HL-60/S4 (cell line): ENCODE data around the gene MAB21L3.

Experiments
- in situ Hi-C: fragments of 300-500 bp; cut with MboI; formaldehyde crosslinking; loops from 2 replicates; pipeline ENCODE4 v1.14.3; 2022; ENCODE audit warnings: low sequenced_read_pairs

Gene MAB21L3

DNA sequence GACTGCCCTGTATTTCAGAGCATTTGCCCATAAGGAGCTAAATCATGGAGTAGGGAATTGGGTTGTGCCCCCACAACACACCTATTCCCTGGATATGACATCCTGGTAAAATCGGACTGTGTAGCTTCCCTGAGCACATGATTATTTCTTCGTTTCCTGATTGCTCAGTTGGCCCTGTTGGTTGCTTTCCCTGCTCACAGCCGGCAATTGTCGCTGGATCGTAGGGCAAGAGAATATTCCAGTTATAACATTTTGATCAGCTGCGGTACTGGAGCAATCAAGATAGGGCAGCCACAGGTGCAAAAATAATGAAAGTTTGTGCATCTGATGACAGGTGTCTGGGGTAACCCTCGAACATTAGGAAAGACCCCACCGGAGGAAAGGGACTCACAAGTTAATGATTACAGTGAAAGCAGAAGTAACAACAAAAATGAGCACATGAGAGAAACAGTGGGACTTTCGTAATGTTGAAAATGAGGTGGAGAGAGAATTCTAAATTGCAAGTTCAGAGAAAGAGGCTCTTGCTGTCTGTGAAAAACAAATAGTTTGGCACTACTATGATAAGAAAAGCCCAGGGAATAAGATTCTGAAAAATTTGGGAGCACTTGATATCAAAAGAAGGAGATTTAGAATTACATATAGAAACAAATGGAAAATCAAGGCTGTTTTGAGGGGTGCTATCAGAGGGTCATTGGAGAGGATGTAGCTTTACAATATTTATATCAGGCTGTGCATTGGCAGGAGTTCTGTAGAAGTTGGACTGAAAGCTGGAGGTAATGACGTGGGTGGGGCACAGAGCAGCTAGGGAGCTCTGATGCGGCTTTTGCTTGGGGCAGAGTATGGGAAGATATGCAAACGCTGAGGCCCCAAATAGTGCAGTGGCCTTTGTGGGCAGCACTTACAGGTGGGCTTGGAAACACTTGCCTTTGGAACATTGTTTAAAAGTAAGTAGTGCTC, at the start of gene MAB21L3:
Gene MAB21L3, plus strand, starts transcription at position 833 of the 957 bp plus-strand sequence. CDS start 1,217 bp downstream, outside the sequence.
- in situ Hi-C loops = no loop called here

DNA sequence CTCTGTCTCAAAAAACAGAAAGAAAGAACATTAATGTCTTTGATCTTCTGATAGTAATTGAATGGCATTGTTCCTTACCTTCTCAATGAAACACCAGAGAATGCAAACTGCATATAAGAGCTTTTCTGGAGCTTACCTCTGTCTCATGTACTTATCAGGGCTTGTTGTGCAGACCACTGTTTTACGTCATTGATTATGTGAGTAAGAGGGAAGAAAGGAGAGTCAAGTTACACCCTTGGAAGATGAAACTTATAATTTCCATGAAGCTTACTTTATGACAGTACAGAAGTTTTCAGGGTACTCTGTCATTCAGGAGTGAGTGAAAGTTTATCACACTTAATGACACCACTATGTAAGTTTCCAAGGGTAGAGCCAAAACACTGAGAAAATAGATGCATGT, 49.0 kb upstream of the MAB21L3 start:
- in situ Hi-C loops = no loop called here

DNA sequence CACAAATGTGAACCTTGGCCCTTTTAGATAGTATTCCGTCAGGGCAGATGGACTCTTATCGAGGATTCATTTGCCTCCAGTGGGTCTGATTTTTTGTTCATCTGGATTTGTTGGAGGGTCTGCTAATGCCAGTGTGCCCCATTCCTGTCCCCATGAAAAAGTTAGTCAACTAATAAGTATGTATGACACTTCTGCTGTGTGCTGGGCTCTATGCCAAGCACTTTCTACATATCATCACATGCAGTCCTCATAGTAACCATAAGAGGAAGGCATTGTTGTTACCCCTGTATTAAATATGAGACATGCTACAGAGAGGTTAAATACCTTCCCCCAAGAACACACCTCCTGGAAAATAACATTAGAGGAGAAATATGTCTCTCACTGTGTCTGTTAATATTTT, 46.6 kb upstream of the MAB21L3 start:
- in situ Hi-C loops = no loop called here

DNA sequence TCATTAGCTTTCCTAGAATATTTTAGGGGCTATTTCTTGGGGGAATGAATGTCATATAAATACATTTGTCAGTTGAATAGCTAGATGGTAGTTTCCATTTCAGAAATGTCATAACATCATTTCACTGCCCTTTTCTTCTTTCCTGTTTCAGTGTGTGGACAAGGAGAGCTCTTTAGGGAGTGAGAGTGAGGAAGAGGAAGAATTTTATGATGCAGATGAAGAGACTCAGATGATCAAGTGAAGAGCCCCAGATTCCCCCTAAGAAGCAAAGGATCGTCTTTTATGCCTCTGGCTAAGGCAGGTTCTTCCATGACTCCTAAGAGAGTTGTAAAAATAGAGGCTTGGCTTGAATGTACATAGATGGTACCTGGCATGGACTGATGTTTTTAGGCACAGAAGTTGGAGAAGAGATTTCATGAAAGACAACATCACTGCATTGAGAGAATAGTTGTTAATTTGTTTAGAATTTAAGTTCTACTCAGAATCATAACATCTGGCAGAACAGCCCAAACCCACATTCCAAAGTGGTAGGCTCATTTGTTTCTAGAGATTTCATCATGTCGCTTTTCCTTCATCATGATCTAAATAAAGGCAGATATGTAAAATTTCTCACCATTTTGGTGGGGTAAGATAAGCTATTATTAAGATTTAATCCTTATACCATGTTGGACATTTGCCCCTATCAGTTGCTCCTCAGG, 44.2 kb upstream of the MAB21L3 start:
- in situ Hi-C loops = no loop called here

DNA sequence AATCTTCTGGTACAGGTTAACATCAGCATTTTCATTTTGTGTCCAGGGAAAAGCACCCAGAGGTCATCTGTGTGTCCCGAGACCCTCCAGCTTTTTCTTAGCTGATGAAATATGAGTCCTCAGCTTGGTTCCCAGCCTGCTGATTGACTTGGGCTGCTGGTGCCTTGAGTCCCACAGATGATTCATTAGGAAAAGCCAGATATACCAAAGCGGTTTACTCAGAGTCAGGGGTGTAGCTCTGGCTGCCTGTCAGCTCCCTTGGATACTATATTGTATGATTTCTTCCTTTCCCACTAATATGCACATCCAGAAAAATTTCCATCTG, 43.7 kb upstream of the MAB21L3 start:
- in situ Hi-C loops = no loop called here

DNA sequence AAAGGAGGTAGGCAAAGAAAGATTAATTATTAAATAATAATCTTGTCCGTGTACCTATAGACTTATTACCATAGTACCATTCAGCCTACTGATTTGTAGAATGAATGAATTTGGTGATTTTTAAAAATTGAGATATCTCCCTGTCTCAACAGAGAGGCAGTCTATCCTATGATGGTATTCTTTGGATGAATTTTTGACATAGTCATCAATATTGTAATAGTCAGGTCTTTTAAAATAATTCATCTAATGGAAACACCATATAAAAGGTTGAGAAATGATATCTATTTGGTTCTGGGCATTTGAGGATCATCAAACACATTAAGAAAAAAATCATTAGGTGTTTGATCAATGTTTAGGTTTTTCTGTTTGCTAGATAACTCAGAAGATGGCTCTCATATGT, 35.6 kb upstream of the MAB21L3 start:
- in situ Hi-C loops = no loop called here

DNA sequence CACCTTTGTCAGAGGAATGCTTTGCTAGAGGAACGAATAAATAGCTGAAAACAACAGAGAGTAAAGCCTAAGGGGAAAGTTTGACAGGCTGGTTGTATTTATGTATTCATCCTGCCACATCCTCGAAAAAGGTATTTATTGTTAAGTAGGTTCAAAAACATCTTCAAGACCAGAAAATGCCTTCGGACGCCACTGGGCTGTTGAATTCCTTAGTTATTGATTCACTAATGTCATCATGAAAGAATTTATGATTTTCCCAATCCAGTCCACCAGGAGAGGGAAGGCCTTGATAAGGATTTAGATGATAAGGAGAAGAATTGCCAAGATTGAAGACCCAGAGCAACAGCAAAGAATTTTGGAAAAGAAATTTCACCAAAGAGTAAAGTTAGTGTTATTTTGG, 35.2 kb upstream of the MAB21L3 start:
- in situ Hi-C loops = no loop called here

DNA sequence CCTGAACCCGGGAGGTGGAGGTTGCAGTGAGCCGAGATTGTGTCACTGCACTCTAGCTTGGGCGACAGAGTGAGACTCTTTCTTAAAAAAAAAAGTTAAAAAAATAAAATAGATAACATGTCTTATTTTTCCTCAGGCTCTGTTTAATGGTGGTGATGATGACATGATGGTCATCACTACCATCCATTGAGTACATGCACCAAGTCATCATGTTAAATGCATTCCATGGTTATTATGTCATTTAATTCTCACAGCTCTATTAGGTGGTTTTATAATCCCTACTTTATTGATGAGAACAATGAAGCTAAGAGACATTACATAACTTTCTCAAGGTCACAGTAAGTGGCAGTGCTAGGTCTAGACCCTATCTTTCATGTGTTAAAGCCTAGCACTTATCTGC, 34.4 kb upstream of the MAB21L3 start:
- in situ Hi-C loops = no loop called here

DNA sequence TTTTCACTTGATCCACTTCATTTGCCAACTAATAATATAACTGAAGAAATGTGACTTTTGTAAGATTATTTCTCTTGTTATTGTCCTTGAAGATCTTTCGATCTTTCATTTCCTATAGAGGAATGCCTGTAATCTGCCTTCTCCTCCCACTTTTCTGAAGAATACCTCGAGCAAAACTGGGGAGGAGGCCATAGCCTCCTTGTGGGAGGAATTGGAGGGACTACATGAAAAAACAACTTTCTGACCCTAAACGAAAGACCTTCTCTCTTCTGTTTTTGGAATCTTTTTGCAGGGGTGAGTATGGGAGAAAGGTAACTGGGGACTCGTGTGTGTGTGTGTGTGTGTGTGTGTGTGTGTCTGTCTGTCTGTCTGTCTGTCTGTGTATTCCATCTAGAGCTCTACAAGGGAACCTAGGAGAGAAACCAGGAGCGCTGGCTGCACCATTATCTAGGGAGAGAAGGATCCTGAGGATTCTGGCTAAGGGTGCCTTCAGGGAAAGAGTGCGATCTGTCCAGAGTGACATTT, 32.4 kb upstream of the MAB21L3 start:
- in situ Hi-C loops = no loop called here

DNA sequence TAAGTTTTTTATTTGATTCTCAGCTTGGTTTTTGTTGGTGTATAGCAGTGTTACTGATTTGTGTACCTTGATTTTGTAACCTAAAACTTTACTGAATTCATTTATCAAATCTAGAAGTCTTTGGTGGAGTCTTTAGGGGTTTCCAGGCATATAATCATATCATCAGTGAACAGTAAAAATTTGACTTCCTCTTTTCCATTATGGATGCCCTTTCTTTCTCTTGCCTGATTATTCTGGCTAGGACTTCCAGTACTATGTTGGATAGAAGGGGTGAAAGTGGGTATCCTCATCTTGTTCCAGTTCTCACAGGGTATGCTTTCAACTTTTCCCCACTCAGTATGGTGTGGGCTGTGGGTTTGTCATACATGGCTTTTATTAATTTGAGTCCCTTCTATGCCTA, 23.6 kb upstream of the MAB21L3 start:
- in situ Hi-C loops = no loop called here

DNA sequence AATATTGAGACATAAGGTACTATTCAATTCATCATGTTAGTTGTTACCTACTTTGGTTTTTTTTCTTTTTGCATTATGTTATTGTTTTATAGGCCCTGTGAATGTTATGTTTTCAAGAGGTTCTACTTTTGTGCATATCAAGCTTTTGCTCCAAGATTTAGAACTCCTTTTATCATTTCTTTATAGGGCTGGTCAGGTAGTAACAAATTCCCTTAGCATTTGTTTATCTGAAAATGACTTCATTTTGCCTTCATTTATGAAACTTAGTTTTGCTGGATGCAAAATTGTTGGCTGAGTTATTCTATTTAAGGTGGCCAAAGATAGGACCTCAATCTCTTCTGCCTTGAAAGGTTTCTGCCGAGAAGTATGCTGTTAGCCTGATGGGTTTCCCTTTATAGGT, 21.3 kb upstream of the MAB21L3 start:
- in situ Hi-C loops = no loop called here

DNA sequence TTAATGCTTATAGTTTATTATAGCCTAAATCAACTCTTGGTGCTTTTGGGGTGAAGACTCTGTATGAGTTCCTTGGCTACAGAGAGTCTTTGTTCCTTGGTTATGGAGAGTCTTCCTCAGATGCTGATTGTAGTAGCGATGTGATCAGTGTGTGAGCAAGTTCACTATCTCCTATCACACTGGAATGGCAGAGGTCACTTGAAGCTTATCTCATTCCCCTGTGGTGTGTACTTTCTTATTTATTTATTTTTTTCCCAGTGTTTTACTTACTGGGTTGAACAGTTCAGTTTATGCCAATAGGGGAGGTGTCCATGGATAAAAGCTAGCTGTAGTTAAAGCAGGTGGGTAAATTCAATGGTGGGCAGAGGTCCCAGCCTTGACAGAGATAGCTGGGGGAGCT, 20.1 kb upstream of the MAB21L3 start:
- in situ Hi-C loops = no loop called here

DNA sequence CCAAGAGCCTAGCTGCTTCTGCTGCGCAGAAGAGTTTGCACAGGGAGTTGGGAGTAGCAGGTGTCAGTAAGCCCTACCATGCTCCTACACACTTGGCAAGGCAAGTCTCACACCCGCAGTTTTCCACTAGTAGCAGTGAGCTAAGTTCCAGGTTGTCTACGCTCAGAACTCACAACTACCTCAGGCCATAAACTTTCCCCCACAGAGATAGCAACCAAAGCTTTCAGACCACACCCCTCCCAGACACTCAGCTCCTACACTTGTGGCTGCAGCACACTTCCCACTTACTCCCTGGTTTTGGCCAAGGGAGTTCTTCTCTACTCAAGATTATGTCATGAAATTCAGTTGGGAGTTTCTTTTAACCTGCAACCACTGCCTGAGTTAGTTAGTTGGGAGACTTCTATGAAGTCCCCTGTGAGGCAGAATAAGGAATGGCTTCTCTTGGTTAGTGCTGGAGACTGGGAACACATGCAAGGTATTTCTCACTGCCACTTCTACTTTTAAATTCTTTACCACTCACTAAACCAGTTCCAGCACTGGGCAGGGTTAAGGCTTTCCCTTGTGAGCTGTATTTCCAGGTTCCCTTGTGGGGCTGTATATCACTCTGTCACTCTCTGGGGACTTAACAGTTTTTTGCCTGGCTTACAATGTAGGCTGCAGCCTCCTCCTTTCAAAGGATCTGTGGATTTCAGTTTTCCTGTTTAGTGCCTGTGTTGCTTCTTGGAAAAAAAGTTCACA, 18.3 kb upstream of the MAB21L3 start:
- in situ Hi-C loops = no loop called here

DNA sequence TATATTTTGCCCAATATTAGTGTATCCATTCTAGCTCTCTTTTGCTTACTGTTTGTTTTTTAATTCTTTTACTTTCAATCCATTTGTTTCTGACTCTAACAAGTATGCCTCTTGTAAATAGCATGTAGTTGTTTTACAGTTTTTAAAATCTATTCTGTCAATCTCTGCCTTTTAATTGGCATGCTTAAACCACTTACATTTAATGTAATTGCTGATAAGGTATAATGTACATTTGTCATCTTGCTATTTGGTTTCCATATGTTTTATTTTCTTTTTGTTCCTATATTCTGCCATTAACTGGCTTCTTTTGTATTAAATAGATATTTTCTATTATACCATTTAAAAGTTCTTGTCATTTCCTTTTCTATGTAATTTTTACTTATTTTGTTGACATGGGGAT, 16.2 kb upstream of the MAB21L3 start:
- in situ Hi-C loops = no loop called here

DNA sequence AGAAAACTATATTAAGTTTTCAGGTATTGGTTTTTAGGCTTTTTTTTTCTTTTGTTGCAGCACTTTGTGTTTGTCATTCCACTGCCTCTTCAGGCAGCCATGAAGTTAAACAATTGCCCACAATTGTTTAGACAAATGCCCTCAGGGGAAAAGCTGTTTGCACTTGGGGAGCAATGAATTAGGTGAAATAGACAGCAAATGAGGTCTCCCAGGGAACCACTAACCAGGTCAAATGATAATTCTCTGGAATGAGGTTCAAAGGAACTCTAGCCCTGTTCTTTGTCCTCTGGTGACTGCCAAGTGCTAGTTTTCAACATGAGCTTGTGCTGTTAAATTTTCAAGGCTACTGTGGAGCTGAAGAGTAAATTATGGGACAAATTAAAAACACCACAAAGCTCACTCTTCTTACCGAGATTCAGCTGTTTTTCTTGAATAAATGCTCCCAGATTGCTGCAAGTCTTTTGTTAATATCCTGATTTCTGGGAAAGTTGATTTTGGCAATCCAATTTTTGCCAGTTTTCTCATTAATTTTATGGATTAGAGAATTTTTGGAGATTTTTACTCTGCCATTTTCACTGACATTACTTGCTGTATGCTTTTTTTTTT, 15.1 kb upstream of the MAB21L3 start:
- in situ Hi-C loops = no loop called here

DNA sequence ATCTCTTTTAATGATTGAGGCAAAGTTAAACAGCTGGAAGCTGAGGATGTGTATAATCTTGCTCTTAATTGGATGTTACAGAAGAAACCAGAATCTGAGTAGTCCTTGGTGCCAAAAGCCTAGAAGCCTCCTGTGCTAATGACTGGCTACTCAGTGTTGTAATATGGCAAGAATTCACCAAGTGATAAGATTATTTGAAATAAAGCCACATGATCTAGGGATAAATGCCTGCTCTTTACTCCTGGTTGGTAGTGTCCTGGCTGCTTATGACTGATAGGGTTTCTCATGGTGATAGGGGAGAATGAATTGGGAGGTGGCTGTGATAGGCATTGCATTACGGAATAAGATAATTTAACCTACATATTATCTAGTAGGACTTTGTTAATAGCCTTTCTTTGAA, 13.6 kb upstream of the MAB21L3 start:
- in situ Hi-C loops = no loop called here

DNA sequence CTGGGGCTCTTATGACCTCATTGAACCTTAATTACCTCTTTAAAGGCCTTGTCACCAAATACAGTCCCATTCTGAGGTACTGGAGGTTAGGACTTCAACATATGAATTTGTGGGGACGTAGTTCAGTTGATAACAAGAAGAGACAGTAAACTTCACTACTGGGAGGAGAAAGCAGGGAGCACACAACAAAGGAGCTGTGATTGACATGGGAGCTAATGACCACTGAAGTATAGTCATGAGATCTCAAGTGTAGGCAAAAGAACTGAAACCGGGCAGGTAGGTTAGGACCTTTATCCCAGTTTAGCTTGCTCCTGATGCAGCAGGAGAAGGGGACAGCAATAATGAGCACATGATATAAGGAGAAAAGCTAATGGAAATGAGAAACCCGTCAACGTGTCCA, 11.8 kb upstream of the MAB21L3 start:
- in situ Hi-C loops = no loop called here

DNA sequence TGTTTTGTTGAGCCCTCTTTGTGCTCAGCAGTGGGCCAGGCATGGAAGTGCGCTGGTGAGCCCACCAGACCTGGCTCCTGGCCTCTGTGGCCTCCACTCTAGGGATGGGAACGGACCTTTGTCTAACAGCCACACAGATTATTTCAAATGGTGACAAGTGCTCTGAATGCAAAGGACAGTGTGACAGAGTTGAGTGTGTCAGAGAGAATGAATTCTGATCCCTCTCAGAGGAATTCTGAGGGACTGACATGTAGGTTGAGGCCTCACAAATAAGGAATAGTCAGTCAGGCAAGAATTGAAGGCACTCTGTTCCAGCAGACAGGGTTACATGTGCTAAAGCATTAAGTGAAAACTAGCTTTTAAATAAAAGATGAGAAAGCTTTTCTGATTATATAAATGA, 11.3 kb upstream of the MAB21L3 start:
- in situ Hi-C loops = no loop called here

DNA sequence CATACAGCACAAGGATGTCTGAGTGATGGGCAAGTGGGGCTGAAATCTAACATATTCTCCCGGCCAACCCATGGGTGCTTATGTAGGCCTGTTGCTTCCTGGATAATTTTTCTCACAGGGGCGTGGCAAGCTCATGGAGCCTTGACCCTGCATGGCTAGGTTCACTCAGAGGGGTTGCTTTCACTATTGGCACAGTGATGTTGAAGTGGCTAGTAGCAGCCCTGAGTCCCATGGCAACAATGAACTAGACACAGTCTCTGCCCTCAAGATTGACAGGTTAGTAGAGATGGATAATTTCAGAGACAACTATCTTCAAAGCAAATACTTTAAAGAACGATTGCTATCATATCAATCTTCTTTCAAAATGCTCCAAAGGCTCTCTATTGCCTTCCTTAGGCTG, 6.5 kb upstream of the MAB21L3 start:
- in situ Hi-C loops = no loop called here

DNA sequence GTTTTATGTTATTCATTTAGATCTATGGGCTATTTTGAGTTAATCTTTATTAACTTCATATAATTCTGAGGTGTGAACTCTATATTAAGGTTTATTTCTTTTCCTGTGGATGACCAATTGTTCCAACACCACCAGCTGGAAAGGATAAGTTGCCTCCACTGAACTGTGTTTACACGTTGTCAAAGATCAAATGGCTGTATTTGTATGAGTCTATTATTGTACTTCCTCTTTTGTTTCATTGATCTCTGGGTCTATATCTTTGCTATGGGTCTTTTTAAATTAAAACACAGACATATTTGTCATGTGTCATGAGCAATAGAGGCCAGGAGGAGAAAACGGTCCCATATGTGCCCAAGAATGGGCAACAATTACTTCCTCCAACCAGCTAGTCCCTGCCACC, 5.2 kb upstream of the MAB21L3 start:
- in situ Hi-C loops = no loop called here

DNA sequence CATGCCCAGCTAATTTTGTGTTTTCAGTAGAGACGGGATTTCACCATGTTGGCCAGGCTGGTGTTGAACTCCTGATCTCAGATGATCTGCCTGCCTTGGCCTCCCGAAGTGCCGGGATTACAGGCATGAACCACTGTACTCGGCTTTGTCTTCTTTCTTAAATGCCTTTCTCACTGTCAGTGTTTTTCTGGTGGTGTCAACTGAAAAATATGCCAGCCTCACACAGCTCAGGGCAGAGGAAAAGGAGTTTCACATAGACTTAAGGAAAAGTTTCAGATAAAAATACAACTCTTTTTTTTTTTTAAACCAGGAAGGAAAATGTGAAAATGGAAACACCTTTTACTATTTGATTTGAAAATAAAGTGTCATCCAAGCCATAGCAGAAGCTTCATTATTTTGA, 4.6 kb upstream of the MAB21L3 start:
- in situ Hi-C loops = no loop called here
